Effector CD8-positive, alpha-beta T cell (primary cell): Measurements from ENCODE around the gene RPAP3.

Experiments
- DNase-seq: peaks from one replicate; lab custom pipeline; 2025; lab: John Stamatoyannopoulos, UW

RPAP3 gene

GRCh38 chr12:47718531-47718930, 12.7 kb upstream of the RPAP3 start:
- no peak for DNase-seq

DNA sequence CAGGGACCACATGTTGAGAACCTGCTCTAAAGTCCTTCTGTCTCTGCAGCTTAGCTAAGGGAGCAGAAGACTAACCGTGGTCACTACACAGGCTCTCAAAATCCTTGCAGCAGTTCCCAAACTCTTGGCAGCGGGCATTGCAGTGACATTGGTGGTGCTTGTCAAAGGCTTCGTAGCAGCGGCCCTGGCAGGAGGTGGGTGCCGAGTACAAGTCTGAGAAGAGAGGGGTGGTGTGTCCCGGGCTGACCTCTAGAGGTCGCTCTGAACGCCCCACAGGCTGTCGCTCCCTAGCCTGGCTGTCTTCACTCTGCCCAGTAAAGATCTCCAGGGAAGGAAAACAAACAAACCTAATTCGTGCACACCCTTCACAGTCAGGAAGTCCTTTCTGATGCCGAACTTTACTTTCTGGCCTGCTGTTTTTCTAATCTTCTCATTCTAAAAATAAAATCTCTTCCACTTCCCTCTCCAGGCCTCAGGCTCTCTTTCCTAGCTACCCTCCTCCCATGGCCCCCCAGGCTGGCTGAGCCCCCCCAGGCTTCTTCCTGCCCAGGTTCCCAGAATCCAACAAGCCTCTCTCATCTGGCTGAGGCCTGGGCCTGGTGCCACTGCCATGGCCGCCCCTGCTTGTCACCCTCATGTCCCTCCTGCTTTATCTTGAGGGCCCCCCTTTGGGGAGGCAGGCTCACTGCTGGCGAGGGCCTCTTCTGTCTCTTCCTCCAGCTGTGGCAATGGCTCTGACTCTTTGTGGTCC, 11.8 kb upstream of the RPAP3 start:
- DNase-seq = peak; percentile 32

DNA sequence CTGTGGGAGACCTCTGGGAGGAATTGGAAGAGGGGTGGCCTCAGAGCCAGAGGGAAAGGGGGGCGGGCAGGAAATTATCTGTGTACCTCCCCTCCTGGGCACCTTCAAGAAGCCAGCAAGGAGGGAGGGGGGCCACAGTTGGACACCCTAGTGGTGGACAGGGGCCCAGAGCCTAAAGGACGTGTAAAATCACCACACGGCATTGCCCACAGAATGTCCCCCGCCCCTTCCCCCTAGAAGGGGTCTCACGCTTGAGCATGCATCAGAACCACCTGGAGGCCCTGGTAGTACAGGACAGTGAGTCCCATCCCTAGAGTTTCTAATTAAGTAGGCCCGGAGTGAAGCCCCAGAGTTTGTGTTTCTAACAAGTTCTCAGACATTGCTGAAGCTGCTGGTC, 11.2 kb upstream of the RPAP3 start:
- no peak for DNase-seq

GRCh38 chr12:47715877-47716548, 10.2 kb upstream of the RPAP3 start:
- no peak for DNase-seq

- DNase-seq = peak; percentile 67
Observed at GRCh38 chr12:47715393-47715876, 9.6 kb upstream of the RPAP3 start.

- DNase-seq = no peak
Observed at GRCh38 chr12:47714826-47715386, 9.1 kb upstream of the RPAP3 start.

- no peak for DNase-seq
Observed at GRCh38 chr12:47712171-47712570, 6.3 kb upstream of the RPAP3 start.

- DNase-seq = no peak
Observed at GRCh38 chr12:47711448-47711847, 5.6 kb upstream of the RPAP3 start.

DNA sequence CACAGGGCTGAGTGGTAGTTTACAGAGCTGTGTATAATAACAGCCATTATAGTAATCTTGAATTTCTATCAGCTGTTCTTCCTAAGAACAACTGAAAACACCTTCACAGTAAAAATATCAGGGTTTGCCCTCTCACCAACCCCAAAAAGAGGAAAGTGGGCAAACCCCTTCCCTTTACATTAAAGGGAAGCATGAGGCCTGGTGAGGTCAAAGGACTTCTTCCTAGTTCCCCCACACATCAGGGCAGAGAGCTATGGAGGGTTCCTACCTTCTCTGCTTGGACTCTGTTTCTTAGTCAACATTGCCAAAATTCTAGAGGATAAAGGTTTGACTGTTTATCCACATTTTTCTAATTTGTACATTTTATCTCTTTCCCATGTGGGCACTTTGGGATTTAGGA, 4.4 kb upstream of the RPAP3 start:
- no peak for DNase-seq

GRCh38 chr12:47709671-47710070, 3.8 kb upstream of the RPAP3 start:
- DNase-seq = no peak

DNA sequence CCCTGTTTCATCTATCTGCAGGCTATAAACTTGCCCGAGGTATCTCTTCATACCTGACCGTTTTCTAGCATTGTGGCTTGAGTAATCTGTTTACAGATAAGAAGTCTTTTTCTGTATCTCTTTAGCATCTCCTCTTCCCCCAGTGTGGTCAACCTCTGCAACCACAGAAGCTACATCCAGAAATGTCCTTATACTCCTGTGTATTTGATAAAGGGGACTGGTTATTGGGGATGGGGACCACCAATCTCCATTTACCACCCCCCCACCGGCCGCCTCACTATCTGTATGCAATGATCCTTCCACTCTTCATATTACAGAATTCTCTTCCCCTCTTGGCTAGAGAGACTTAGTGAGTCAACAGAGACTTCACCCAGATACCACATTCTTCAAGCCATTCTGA, 3.4 kb upstream of the RPAP3 start:
- DNase-seq = no peak

- no peak for DNase-seq
Observed at GRCh38 chr12:47707905-47708543, 2.2 kb upstream of the RPAP3 start.

- no peak for DNase-seq
Observed at GRCh38 chr12:47707355-47707754, 1.5 kb upstream of the RPAP3 start.

- no peak for DNase-seq
Observed at GRCh38 chr12:47705229-47705565, 633 bp downstream of the RPAP3 start.

DNA sequence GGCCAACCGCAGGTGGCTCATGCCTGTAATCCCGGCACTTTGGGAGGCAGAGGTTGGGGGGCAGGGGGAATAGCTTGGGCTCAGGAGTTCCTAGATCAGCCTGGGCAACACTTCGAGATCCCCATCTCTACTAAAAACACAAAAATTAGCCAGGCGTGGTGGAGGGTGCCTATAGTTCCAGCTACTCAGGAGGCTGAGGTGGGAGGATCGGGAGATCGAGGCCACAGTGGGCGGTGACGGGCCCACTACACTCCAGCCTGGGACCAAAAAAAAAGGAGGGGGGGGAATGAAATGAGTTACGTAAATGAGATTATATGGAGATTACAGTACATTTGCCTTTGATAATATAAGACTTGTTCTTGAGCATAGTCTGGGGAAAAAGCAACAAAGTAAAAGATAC, 1.1 kb downstream of the RPAP3 start:
- DNase-seq = no peak

DNA sequence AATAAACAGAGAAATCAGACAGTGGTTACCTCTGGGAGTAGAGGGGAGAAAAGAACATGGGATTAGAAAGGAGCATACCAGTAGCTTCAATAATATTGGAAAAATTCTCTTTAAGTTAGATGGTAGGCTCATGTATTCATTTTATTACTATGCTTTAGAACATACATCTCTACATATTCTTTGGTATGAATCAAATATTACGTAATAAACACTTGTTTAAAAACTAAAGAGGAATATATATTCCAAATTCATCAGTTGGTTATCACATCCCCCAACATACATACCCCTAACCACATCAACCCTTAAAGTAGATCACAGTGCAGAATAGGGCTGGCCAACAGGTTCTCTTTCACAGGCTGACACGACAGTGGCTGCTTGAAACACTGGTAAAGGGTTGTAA, 5.6 kb downstream of the RPAP3 start:
- DNase-seq = no peak

DNA sequence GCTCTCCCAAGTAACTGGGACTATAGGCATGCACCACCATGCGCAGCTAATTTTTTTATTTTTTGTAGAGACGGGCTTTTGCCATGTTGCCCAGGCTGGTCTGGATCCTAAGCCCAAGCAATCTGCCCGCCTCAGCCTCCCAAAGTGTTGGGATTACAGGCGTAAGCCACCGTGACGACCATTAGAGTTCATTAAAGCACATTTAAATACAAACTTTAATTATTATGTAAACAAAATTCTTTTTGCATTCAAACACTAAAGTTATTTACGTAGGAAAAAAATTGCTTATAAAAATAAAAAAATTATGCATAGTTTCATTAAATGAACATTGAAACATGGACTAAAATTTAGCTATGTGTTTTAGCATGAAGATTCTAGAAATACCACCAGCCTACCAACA, 7.2 kb downstream of the RPAP3 start:
- no peak for DNase-seq

DNA sequence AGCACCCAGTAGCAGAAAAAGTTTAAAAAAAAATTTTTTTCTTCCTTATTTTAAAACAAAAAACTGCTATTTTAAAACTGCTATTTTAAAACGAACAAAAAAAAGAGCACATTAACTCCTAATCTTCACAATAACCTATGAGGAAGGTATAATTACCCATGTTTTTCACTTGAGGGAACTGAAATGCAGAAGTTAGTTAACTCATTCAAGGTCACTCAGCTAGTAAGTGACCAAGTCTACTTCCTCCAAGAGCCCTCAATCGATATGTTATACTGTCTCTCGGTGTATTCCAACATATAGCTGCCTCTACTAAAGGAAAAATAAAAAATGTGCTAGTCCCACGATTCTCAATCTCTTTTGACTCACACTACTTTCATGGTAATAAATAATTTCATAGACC, 7.8 kb downstream of the RPAP3 start:
- DNase-seq = no peak

- DNase-seq = no peak
Observed at GRCh38 chr12:47689215-47689614, 16.6 kb downstream of the RPAP3 start.

DNA sequence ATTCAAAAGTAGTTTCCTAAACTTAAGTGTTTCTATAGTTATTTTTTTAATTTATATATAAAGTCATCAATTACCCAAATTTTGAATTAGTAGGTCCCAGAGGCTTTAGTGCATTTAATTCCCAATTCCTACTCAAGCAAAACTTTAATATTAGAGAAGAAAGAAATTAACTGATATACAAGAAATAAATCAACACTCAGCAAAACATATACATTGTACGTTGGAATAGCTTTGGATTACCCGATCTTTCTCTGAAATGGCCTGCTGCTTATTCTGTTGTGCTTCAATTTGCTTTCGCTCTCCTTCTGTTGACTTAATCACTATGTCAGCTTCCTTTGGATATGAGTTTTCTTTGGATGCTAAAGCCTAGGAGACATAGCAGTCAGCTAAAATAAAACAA, 18.2 kb downstream of the RPAP3 start:
- no peak for DNase-seq

DNA sequence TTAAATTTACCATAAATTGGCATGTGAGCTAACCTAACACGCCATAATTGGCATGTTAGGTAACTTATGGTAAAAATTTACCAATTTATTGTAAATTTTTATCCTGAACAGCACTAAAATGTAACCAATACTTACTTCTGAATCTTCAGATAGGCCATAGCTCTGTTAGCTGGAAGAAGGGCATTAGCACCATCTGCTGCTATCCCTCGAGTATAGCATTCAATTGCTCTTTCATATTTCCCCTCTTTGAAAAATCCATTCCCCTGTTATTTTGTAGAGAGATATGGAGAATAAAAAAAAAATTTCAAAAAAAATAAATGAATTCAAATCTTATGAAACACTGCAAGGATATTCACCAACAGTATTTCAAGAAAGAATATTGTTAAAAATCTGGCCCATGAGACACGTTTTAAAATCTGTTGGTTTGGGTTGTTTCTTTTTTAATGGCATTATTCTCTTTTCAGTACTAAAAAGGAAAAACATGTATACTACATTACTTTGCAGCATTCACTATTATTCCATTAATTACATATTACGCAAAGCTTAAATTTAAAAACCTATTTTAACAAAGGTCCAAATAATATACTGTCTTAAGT, 19.1 kb downstream of the RPAP3 start:
- DNase-seq = no peak

- DNase-seq = no peak
Observed at GRCh38 chr12:47679785-47680184, 26.0 kb downstream of the RPAP3 start.

DNA sequence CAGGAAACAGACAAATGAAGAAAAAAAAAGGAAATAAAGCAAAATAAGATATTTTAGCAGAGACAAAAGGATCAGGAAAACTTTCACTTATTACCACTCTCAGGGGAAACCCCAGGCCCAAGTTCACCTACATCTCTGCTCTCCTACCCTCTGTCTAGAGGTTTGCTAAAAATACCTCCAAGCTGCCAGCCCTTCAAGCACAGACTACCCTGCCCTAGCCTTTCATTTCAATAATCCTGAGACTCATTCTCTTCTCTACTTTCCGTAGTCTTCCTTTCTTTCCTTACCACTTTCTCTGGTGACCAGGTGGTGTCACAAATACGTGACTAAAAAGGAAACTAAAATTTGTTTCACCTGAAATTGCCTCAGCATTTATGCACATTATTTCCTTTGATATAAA, 33.8 kb downstream of the RPAP3 start:
- DNase-seq = no peak
